Measurements from ENCODE around the gene FBXW8.

- no peak for TF ChIP-seq POLR2AphosphoS5 (IDR thresholded peaks at IDR 0.05; ENCODE audit: low read depth, low read length)
- TF ChIP-seq FOXP2 (optimal IDR thresholded peaks at IDR 0.05; ENCODE audit: borderline replicate concordance, extremely low read depth, extremely low read length, insufficient read depth), result no peak
- TF ChIP-seq, protein P1, sequence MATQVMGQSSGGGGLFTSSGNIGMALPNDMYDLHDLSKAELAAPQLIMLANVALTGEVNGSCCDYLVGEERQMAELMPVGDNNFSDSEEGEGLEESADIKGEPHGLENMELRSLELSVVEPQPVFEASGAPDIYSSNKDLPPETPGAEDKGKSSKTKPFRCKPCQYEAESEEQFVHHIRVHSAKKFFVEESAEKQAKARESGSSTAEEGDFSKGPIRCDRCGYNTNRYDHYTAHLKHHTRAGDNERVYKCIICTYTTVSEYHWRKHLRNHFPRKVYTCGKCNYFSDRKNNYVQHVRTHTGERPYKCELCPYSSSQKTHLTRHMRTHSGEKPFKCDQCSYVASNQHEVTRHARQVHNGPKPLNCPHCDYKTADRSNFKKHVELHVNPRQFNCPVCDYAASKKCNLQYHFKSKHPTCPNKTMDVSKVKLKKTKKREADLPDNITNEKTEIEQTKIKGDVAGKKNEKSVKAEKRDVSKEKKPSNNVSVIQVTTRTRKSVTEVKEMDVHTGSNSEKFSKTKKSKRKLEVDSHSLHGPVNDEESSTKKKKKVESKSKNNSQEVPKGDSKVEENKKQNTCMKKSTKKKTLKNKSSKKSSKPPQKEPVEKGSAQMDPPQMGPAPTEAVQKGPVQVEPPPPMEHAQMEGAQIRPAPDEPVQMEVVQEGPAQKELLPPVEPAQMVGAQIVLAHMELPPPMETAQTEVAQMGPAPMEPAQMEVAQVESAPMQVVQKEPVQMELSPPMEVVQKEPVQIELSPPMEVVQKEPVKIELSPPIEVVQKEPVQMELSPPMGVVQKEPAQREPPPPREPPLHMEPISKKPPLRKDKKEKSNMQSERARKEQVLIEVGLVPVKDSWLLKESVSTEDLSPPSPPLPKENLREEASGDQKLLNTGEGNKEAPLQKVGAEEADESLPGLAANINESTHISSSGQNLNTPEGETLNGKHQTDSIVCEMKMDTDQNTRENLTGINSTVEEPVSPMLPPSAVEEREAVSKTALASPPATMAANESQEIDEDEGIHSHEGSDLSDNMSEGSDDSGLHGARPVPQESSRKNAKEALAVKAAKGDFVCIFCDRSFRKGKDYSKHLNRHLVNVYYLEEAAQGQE (IDR thresholded peaks at IDR 0.05; ENCODE audit: insufficient read depth in 1 of 2, low read depth in 2 of 2, low read length in 2 of 2), result no peak
- no peak for TF ChIP-seq SIN3A (IDR thresholded peaks at IDR 0.05; ENCODE audit: borderline replicate concordance, insufficient read depth, low read length)
These were observed 156.3 kb downstream of the FBXW8 start for GRCh38 chr12:117067016-117067415.
